HG03571 (cell line): ENCODE measurements around the gene EPS8L3.
"Not testable (repeated sequence)": the region's sequence is repeated elsewhere in the genome, so short reads cannot be mapped to it uniquely, and the experiment has no call there.

Experiments
- ATAC-seq: cut with Tn5 transposase; IDR thresholded peaks from one replicate; pipeline ENCODE4 v1.9.1; 2021; ENCODE audit not compliant: unreplicated experiment

EPS8L3 gene, protein sequence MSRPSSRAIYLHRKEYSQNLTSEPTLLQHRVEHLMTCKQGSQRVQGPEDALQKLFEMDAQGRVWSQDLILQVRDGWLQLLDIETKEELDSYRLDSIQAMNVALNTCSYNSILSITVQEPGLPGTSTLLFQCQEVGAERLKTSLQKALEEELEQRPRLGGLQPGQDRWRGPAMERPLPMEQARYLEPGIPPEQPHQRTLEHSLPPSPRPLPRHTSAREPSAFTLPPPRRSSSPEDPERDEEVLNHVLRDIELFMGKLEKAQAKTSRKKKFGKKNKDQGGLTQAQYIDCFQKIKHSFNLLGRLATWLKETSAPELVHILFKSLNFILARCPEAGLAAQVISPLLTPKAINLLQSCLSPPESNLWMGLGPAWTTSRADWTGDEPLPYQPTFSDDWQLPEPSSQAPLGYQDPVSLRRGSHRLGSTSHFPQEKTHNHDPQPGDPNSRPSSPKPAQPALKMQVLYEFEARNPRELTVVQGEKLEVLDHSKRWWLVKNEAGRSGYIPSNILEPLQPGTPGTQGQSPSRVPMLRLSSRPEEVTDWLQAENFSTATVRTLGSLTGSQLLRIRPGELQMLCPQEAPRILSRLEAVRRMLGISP

DNA sequence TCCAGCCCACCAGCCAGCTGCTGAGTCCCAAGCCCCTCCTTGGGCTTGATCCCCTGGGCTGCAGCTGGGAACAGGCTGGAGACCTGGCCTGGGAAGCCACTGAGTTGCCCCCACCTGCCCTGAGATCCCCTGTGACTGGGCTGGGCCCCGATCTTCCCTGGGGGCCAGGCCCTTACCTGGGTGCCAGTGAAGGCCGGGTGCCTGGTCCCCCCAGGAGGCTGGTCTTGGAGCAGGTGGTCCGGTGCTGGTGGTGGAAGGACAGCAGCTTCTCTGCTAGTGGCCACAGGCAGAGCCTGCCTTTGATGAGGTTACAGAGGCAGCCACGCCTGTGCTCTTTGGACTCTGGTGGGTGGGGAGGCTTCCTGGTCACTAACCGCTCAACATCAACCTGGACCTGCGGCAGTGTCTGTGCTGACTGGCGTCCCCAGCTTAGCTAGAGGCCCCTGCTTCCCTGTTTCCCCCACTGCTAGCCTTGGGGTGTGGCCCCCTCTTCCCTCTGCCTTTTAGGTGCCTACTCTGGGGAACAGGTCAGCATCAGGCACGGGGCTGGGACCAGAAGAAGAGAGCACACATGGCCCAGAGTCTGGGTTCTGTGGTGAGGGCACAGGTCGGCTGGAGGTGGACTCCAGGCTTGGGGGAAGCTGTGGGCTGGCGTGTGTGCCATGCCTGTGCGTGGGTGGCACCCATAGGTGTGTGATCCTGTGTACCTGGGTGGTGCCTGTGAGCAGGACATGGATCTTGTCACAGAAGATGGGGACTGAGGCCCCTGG lies at the start of gene EPS8L3:
TSS of gene EPS8L3 (minus strand) at position 278 of the 770 bp plus-strand sequence. CDS start 2,174 bp downstream, outside the sequence.
- no peak for ATAC-seq

DNA sequence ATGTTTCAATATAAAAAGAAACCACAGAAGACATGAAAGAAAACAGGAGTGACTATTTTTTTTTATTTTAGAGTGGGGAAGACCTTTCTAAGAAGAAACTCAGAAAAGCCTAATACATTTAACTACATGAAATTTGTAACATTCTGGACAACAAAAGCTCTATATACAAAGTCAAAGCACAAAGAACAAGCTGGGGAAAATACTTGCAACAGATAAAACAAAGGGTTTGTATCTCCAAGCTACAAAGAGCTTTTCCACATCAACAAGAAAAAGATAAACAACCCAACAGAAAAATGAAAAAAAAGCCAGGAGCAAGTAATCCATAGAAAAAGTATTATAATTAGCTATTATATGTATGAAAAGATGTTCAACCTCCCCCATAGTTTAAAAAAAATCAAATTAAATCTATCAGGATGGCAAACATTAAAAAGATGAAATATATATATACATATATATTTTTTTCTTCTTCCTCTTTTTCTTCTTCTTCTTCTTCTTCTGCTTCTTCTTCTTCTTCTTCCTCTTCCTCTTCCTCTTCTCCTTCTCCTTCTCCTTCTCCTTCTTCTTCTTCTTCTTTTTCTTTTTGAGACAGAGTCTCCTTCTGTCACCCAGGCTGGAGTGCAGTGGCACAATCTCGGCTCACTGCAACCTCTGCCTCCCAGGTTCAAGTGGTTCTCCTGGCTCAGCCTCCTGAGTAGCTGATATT lies 49.1 kb upstream of the EPS8L3 start:
- no peak for ATAC-seq

DNA sequence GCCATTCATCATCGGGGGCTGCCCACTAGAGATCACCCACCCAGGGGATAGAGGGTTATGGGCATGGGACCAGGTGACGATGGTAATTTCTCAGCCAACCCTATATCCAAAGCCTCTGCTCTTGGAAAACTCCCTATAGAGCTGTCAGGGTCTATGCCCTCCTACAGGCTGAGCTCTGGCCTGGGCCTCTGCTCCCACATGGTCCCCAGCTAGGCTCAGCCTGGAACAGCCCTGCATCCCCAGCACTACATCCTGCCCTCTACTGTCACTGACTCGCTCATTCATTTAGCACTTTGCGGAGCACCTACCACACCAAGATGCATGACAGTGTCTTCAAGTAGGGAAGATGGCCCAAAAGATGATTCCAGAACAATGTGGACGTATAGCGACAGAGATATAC lies 45.0 kb upstream of the EPS8L3 start:
- ATAC-seq = no peak

DNA sequence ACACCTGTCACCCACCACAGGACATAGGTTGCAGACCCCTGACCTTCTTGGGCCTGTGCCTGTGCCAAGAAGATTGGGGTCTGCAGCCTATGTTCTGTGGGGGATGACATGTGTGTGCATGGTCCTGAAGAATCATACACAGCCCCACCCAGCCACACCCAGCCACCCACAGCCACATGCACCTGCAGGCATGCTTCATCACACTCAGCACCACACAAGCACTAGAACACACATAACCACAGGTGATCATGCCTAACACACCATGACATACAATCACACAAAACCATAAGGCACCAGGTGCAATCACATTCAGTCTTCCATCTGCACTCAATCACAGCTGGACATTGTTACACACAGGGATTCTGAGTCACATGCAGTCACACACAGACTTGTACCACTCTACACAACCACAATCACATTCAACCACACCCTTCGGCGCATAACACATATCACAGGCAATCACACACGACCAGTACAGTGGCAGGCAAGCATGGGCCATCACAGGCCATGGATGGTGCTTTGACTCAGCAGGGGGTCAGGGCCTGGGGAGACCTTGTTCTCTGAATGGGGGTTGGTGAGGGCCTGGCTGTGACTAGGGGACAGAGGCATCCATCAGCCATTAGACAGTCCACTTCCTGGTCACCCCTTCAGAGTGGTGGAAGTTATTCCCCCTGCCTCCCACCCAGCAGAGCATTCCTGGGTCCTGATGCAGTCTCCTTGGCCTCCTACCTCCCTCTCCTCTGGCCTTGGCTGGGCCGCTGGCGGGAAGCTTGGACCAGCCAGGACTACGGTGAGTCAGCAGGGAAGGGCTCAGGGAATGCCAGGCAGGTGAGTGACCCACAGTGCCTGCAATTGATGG lies 44.3 kb upstream of the EPS8L3 start:
- no peak for ATAC-seq

DNA sequence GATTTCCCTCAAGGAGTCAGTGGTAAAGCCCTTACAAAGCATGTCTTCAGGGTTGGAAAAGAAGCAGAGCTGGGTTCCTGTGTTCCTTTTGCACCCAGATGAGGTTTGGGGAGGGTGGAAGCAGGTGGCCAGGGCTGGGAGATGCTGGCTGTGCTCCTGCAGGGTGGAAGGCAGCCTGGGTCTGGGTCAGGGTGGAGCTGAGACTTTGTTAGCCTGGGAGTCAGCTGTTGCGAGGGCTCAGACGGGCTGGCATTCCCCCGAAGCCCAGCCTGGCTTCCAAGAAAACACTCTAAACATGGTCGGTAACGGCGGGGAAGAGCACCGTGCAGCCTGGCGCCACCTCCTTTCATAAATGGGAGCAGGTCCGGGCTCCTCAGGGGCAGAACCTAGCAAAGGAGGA lies 43.7 kb upstream of the EPS8L3 start:
- ATAC-seq = no peak

DNA sequence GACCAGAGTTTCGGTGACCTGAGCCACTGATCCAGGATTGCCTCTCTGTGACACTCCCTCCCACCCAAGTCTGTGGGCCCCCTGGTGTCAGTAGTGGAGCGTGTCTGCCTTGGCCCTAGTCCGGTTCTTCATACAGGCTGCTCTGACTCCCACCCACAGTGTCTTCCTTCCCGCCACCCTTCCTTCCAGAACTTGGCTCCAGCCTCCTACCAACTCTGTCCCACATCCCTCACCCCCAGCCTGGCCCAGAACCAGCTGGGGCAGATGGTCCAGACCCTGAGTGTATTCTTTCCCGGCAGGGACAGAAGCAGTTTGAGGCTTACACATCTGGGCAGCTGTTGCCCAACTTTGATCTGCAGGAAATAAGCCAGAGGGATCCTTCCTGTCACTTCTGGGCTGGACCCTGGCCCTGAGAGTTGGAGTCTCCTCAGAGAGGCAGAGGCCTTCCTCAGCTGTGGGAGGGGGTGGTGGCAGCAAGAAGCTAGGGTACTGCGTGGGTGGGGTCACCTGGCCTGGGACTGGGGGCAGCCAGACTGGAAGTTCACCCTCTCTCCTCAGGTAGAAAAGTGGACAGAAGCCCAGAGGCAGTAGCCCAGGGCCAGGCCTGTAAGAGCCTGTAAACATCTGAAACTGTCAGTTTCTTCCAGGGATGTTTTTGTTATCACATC lies 43.1 kb upstream of the EPS8L3 start:
- no peak for ATAC-seq

DNA sequence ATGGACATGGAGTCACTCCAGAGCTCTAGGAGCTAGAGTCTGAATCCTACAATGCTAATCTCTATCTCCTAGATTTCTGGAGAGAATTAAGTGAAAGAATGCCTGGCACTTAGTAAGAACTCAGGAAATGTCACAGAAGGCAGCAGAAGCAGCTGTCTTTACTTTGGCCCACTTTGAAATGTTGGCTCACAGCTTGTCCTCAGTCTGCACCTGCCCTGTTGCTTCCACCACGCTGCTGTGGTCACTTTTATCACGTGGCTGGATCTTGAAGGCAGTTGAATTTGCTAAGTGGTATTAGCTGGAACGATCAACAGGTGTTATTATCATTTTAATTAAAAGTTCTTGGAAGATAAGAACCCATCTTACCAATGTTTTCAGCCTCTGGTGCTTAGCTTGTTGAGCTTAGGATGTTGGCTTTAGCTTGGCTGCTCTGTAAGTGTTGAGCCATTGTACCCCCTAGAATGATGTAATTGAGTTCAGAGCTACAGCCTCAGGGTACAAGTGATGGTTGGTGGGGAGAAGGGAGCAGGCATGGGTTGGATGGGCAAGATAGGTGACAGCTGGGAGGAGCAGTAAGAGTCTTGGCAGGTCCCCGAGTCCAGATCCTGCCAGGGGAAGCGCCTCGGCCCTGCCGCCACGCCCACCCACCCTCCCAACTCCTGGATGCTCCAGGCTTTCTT lies 41.9 kb upstream of the EPS8L3 start:
- no peak for ATAC-seq

DNA sequence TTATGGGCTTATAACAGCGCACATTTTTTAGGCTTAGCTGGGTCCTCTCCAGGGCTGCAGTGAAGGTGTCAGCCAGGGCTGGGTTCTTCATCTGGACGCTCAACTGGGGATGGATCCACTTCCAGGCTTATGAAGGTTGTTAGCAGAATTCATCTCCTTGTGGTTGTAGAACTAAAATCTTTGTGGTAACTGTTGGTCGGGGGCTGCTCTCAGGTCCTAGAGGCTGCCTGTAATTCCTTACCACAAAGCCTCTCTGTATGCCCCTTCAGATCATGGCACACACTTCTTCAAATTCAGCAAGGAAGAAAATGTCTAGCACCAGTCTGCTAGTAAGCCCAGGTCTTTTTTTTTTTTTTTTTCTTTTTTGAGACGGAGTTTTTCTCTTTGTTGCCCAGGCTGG lies 40.9 kb upstream of the EPS8L3 start:
- no peak for ATAC-seq

DNA sequence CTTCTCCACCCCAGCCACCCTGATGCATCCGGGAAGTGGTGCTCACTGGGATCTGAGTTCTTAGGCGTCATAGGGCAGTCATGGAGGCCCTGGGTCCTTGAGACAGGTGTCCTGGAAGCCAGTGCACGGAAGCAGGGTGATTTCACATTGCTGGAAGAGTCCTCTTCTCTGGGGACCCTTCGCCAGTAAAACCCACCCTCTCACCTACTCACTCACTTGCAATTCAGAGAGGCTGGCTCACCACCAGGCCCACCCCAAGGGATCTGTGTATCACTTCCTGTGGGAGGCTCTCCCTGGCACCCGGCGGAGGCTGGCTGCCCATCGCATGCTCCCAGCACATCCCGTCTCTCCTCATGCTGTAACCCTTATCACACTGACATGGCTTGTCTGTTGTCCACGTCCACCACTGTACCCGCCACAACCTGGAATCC lies 40.2 kb upstream of the EPS8L3 start:
- ATAC-seq = no peak

DNA sequence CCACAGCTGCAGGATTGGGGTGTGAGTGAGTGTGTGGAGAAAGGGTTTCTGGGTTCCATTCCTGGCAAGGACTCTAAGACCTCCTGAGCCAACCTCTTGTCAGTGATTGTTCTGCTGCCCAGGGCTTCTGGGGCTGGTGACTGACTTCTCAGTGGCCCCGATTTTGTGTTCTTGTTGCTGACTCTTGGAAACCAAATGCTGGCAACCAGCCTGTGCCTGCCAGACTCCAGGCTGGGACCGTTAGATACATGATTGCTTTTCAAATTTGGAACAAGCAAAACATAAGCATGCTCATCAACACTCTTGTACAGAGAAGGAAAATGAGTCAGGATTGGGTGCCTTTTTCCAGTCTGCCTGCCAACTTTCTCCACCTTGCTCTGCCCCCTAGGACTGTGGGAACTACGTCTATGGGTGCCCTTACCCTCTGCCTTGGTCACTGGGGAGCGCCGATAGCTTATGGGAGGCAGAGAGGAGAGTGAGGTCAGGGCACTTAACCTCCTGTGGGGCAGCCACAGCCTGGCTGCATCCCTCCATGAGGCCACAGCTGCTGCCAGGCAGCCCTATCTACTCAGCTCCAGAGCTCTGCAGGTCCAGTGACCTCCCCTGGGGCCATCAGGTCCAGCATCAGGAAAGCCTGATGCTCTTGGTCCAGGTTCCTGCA lies 39.3 kb upstream of the EPS8L3 start:
- no peak for ATAC-seq

DNA sequence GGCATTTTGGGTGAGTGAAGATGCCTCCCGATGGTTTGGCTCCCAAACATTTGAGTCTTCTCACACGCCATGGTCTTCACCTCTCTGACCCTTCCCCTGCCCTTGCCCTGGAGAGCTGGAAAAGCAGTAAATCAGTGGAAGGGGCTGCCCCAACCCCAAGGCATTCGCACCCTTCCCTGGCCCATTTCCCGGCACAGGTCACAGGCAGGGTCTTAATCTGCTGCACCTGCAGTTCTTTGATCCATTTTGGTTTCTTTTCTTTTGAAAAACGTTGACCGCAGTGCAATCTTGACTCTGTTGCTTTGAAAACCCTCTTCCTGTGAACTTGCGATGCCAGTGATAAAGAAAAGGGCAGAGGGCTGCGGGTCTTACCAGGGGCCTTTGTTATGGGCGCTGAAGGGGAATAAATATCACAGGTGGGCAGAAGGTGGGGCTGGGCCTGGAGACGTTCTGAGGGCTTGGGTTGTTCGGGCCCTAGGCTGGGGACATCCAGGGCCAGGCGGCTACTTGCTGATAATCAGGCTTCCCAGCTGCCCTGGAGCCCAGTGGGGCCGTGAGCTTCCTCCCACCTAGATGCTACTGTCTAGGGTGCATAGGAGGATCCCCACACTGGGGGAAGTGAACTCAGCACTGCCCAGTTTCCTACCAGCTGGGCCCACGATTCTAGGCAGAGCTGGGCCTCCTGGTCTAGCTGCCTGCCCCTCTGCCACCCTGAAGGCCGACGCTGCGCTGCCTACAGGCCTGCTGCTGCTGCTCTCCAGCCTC lies 38.6 kb upstream of the EPS8L3 start:
- no peak for ATAC-seq

DNA sequence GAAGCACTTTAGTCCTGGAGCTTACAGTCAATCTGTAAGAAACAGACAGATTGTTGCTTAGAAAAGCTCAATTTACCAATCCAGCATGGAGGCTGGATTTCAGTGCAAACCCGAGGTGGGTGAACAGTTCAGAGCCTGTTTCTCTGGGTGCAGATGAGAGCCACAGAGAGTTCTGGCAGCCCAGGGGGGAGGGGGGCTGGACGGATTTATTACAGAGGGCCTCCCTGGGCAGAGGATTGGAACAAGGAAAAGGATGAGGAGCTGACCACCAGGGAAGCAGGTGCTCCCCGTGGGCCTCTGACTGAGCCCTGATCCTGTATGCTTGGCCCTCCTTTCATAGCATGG lies 38.0 kb upstream of the EPS8L3 start:
- ATAC-seq = no peak

DNA sequence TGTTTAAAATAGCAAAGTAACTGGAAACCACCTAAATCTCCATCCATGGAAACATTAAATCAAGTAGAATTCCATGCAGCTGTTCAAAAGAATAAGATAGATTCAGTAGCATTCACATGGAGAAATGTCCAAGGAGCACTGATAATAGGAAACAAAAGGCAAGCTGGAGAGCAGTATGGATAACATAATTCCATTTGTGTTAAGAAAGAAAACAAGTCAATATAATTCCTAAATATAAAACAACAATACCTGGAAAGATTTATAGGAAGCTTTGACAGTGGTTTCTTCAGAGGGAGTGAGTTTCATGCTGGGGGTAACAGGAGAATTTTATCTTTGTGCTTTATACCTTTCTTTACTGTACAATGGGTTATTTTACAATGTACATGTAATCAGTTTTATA lies 36.6 kb upstream of the EPS8L3 start:
- ATAC-seq = no peak

DNA sequence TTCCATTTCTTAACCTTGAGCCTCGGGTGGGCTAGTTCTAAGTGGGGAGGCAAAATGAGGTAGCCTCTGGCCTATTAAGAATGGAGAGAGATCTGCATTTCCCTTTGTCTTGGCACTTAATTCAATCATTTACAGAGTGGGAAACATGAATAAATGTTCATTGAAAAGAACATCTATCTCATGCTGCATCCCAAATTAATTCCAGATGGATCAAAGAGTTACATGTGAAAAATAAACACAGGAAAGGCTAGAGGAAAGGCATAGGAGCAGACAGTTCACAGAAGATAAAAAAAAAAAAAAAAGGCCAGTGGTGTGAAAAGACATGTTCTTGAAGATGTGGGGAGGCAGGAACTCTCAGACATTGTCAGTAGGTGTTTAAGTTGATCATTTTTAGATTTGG lies 35.7 kb upstream of the EPS8L3 start:
- ATAC-seq = no peak

DNA sequence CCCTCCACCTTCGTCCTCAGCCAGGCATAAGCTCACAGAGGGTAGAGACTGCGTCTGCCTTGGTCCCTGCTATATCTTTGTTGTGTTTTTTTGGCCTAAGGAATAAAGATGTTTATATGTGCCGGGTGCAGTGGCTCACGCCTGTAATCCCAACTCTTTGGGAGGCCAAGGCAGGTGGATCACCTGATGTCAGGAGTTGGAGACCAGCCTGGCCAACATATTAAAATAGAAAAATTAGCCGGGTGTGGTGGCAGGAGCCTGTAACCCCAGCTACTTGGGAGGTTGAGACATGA lies 33.5 kb upstream of the EPS8L3 start:
- ATAC-seq = not testable (repeated sequence)

DNA sequence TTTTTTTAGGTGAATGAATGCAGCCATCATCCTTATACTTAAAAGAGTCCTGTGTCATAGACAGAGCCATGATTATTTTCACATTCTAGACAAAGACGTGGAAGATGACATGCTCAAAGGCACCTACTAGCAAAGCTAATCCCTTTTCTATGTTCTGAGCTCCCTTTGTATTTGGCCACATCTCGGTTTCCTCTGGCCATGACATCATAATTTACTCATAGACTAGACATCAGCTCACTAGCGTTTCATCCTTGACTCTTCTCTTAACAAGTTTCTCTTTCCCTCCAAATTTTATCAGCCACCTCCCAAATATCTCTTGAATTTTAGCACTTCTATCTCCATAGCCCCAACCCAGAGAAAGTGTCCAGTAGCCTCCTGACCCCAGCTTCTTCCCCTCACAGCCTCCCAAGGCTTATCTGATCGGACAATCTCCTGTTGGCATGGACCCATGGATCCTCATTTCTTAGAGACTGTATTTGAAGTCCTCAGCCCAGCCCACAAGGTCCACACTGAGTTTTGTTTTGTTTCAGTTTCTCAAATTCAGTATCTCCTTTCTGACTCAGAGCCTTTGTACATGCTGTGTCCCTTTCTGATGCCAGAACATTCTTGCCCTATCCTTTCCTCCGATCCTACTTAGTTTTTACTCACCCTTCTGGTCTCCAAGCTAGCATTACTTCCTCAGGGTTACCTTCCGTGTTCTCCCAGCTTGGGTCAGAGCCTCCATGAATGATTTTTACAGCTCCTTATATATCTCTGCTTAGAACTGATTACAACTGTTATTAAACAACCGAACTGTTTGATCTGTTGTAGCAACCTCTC lies 33.0 kb upstream of the EPS8L3 start:
- no peak for ATAC-seq

DNA sequence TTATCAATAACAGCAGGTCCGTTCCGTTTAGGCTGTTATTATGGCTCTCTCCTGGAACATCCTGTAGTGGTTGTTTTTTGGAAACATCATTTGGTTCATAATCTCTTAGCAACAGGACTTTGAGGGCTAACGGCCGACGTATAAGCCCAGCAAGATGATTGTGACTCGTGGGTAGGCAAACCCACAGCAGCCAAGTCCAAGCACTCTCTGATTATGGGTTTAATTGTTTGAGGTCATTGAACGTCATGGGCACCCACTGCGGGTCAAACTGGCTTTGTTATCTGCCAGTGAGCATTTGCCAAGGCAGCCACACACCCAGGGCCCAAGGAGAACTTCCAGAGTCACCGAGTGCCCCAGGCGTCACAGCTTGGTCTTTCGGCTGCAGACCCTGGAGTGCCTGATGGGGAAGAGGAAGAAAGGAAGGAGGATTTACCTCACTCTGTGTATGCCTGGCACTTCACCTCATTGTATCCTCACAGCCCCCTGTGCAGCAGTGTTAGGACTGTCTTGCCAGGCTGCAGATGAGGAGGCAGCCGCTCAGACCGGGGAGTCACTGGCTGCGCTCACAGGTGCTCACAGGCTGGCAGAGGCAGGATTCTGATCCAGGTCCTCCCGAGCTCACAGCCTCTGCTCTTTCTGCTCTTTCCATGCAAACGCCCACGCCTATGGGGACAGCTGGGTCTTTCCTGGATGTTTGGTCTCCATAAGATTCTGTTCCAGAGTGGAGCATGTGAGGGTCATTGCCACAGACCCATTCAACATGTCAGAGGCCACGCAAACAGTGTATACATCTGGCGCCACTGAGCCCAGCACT lies 30.8 kb upstream of the EPS8L3 start:
- no peak for ATAC-seq
